GM10847 (cell line): ENCODE data around the gene SDK2.

Experiments used
- POLR2A ChIP-seq: IDR thresholded peaks from 2 replicates; pipeline ENCODE4 v1.6.1; 2011; ENCODE audit not compliant: insufficient read length; ENCODE audit errors: extremely low read depth

The SDK2 gene

GRCh38 chr17:73645050-73645871 lies 1.0 kb upstream of the SDK2 start:
- TF ChIP-seq POLR2A = no peak

- no peak for TF ChIP-seq POLR2A
Measured at GRCh38 chr17:73643852-73644144, 447 bp downstream of the SDK2 start.

GRCh38 chr17:73643001-73643851 lies 1.0 kb downstream of the SDK2 start:
- no peak for TF ChIP-seq POLR2A

GRCh38 chr17:73642659-73643000 lies 1.6 kb downstream of the SDK2 start:
- TF ChIP-seq POLR2A = no peak

GRCh38 chr17:73641826-73642600 lies 2.2 kb downstream of the SDK2 start:
- no peak for TF ChIP-seq POLR2A

- TF ChIP-seq POLR2A = no peak
Measured at GRCh38 chr17:73640691-73641090, 3.6 kb downstream of the SDK2 start.

GRCh38 chr17:73639932-73640331 lies 4.3 kb downstream of the SDK2 start:
- no peak for TF ChIP-seq POLR2A

- no peak for TF ChIP-seq POLR2A
Measured at GRCh38 chr17:73639322-73639721, 4.9 kb downstream of the SDK2 start.

GRCh38 chr17:73638556-73638955 lies 5.7 kb downstream of the SDK2 start:
- TF ChIP-seq POLR2A = no peak

GRCh38 chr17:73637866-73638265 lies 6.4 kb downstream of the SDK2 start:
- TF ChIP-seq POLR2A = no peak

- TF ChIP-seq POLR2A = no peak
Measured at GRCh38 chr17:73635101-73635817, 9.0 kb downstream of the SDK2 start.

GRCh38 chr17:73634629-73635028 lies 9.6 kb downstream of the SDK2 start:
- no peak for TF ChIP-seq POLR2A

GRCh38 chr17:73633736-73634135 lies 10.5 kb downstream of the SDK2 start:
- TF ChIP-seq POLR2A = no peak

- TF ChIP-seq POLR2A = no peak
Measured at GRCh38 chr17:73632513-73632912, 11.7 kb downstream of the SDK2 start.

- no peak for TF ChIP-seq POLR2A
Measured at GRCh38 chr17:73630965-73631595, 13.2 kb downstream of the SDK2 start.
